LNCaP clone FGC (cell line): ENCODE measurements around the gene SPINT2.
"Not testable (repeated sequence)": the region's sequence is repeated elsewhere in the genome, so short reads cannot be mapped to it uniquely, and the experiment has no call there.

ENCODE experiments used
- DNase-seq: peaks from one replicate; pipeline ENCODE4 v3.0.0-alpha.2; 2011; ENCODE audit warnings: low read depth
- H3K4me3 ChIP-seq: 2 replicates; pipeline ENCODE4 v1.5.1; 2011; ENCODE audit warnings: mild to moderate bottlenecking, low read depth, low read length, control low read depth
- TF ChIP-seq, protein P1 (sequence below): IDR thresholded peaks from 2 replicates; pipeline ENCODE4 v1.5.1; 2012; ENCODE audit warnings: mild to moderate bottlenecking; ENCODE audit not compliant: control insufficient read depth, insufficient read depth; ENCODE audit errors: extremely low read depth

The SPINT2 gene

DNA sequence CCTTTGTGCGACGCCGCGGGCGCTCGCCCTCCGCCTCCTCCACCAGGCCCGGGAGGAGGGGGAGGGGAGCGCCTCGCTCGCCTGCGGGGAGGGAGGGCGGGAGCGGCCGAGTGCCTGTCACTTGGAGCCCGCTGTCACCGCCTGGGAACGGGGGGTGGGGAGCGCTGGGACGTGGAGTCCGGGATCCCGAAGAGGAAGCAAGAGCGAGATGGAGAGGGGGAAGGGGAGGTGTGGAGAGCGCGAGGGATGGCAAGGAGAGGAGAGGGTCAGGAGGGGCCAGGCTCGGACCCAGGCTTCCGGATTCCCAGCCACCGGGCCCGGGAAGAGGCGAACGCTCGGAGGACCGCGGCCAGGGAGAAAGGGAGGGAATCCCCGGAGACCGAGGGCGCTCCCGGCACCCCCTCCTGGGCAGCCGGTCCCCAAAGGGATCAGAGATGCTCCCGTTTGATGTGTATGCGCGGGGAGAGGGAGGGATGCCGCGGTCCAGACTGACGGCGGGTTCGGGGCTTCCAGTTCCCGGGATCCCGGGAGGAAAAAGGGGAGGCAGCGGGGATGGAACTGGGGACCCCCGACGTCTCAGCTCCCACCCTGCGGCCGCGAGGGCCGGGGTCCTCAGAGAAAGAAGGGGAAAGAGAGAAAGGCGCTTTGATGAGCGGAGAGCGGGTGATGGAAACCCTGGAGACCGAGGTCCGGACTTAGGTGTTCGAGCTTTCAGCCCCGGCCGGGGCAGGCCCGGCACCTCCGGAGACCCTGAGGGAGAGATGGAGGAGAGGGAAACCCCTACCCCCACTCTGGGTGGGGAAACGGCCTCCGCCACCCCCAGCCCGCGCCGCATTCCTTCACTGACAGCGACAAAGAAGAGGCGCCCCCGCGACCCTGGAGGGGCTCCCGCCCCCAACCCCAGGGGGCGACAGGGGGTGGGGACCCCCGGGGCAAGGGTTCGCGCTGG, 35.6 kb upstream of the SPINT2 start:
- H3K4me3 ChIP-seq: peak overlapping the region; percentile 42
- no peak for DNase-seq
- TF ChIP-seq, protein P1, sequence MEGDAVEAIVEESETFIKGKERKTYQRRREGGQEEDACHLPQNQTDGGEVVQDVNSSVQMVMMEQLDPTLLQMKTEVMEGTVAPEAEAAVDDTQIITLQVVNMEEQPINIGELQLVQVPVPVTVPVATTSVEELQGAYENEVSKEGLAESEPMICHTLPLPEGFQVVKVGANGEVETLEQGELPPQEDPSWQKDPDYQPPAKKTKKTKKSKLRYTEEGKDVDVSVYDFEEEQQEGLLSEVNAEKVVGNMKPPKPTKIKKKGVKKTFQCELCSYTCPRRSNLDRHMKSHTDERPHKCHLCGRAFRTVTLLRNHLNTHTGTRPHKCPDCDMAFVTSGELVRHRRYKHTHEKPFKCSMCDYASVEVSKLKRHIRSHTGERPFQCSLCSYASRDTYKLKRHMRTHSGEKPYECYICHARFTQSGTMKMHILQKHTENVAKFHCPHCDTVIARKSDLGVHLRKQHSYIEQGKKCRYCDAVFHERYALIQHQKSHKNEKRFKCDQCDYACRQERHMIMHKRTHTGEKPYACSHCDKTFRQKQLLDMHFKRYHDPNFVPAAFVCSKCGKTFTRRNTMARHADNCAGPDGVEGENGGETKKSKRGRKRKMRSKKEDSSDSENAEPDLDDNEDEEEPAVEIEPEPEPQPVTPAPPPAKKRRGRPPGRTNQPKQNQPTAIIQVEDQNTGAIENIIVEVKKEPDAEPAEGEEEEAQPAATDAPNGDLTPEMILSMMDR: no peak

DNA sequence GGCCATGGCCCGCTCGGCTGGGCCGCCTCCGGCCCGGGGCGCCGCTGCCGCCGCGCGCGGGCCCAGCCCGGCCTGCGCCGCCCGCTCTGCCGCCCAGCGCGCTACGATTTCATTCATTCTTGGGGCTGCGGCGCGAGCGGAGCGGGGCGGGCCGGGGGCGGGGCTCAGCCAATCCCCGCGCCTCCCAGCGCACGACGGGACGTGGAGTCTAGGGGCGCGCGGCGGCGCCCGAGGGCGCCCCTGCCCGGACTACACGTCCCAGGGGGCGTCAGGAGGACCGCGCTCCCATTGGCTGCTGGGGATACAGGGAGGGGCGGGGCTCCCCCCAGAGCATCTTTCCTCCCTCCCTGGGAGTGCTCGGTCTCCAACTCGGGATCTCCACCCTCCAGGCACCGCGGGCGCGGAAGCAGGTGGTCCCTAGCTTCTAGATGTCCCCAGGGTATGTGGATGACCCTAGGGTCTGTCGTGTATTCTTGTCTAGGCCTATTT, 34.7 kb upstream of the SPINT2 start:
- TF ChIP-seq, protein P1: no peak
- no peak for DNase-seq
- no peak overlapping the region for H3K4me3 ChIP-seq

DNA sequence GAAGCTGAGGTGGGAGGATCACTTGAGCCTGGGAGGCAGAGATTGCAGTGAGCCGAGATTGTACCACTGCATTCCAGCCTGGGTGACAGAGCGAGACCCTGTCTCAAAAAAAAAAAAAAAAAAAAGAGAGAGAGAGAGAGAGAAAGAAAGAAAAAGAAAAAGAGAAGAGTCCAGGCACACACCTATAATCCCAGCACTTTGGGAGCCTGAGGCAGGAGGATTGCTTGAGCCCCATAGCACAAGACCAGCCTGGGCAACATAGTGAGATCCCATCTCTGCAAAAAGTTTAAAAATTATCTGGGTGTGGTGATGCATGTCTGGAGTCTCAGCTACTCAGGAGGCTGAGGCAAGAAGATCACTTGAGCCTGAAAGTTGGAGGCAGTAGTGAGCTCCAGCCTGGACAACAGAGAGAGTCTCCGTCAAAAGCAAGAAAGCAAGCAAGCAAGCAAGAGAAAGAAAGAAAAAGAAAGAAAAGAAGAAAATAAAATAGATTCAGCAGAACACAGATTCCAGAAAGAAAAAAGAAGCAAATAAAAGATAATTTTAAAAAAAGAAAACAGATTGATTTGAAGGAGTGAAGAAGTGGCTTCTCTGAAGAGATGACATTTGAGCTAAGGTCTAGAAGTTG, 33.8 kb upstream of the SPINT2 start:
- not testable (repeated sequence) for H3K4me3 ChIP-seq, DNase-seq

DNA sequence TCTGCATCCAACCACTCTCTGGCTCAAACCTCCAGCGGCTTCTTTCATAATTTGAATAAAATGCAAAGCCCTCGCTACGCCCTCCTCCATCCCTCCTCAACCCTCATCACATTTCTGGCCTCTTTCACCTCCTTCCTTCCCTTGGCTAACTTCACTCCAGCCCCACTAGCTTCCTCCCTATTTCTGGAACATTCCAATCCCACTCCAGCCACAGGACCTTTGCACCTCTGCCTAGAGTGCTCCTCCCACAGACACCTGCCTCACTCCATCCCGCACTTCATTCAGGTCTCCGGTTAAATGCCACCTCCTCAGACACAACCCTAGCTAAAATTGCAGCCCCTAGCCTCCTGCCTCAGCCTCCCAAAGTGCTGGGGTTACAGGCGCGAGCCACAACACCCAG, 32.5 kb upstream of the SPINT2 start:
- TF ChIP-seq, protein P1: no peak
- no peak for DNase-seq

DNA sequence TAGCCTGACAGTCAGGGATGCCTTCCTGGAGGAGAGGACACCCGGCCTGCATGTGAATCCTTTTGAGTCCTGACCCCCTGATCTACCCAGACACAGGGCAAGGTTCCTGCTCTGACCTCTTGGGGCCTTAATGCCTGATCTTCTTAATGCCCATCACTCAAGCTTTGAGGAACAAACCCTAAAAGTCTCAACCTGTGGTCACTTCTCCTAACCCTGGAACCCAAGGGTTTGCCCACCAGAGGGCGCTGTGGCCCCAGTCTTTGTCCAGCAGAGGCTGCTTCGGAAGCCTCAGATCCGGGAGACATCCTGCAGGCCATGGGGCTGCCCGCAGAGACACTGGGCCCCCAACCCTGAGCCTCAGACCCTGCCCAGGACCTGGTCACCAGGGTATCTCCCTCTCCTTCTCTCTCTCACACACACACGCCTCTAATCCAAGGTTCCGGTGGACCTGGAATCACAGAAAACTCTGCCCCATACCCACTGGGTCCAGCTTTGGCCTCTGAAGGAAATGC, 30.6 kb upstream of the SPINT2 start:
- no peak for DNase-seq
- H3K4me3 ChIP-seq: no peak overlapping the region
- TF ChIP-seq, protein P1: peak; percentile 75

More for the DNA sequence above, 32.5 kb upstream of the SPINT2 start:
- H3K4me3 ChIP-seq: no peak overlapping the region

DNA sequence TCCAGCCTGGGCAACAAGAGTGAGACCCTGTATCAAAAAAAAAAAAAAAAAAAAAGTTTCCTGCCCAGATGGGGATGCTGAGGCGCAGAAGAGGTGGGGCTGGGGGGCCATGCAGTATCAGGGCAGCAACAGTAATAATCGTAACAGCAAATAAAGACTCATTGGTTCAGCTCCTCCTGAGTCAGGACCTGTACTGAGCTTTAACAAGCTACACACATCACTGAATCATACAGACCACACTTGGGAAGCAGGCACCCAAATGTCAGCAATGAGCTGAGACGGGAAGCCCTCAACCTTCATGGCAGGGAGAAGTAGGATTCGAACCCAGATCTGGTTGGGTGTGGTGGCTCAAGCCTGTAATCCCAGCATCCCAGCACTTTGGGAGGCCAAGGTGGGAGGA, 29.8 kb upstream of the SPINT2 start:
- TF ChIP-seq, protein P1: no peak
- H3K4me3 ChIP-seq: no peak overlapping the region
- no peak for DNase-seq

DNA sequence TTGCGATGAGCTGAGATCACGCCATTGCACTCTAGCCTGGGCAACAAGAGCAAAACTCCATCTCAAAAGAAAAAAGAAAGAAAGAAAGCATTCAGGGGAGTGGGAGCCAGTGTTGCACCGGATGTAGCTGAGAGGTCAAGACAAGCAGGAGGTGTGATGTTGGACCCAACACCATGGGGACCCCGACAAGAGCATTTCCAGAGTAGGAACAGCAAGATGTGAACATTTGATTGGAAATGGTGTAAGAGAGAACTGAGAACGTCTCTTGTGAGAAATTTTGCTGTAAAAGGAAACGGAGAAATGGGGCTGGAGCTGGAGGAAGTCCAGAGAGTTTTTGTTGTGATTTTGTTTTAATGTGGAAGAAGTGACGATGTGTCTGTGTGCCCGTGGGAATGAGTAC, 24.6 kb upstream of the SPINT2 start:
- TF ChIP-seq, protein P1: no peak
- no peak overlapping the region for H3K4me3 ChIP-seq
- DNase-seq: no peak
